IPS DF 4.7 (cell line): ENCODE results near the gene EBF3.

Experiments
- DNase-seq: peaks from one replicate; pipeline ENCODE4 v3.0.0-alpha.2; 2013; ENCODE audit warnings: low spot score; ENCODE audit errors: extremely low read depth

Gene EBF3

DNA sequence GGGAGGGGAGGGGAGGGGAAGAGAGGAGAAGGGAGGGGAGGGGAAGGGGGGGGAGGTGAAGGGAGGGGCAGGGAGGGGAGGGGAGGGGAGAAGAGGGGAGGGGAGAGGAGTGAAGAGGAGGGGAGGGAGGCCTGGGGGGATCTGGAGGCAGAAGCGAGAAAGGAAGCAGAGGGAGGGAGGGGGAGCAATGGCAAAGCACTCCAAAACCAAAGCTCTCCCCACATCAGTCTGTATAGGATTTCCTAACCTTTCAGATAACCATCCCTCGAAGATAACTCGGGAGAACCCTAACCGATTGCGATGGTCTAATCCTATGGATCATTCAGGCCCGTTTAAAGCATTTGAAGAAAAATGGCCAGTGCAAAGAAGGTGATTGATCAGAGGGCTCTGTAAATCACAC is 19.0 kb downstream of the EBF3 start:
- DNase-seq: no peak

DNA sequence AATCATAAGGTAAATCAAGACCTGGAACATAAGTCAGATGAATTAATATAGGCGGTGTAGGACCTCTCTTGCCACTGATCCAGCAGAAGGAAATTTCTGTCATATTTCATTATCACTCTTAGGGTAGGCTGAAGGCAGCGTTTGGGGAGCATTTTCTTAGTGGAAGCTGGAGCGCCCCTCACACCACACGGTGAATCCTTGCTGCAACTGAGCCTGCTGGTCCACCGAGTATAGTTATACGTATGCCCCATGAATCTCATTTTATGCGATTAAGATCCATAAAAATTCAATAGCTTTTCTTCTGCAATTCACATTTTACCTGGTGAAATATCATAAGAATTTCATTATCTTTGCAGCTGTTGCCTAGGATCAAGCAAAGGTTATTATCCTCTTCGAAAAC is 19.6 kb downstream of the EBF3 start:
- DNase-seq: no peak

DNA sequence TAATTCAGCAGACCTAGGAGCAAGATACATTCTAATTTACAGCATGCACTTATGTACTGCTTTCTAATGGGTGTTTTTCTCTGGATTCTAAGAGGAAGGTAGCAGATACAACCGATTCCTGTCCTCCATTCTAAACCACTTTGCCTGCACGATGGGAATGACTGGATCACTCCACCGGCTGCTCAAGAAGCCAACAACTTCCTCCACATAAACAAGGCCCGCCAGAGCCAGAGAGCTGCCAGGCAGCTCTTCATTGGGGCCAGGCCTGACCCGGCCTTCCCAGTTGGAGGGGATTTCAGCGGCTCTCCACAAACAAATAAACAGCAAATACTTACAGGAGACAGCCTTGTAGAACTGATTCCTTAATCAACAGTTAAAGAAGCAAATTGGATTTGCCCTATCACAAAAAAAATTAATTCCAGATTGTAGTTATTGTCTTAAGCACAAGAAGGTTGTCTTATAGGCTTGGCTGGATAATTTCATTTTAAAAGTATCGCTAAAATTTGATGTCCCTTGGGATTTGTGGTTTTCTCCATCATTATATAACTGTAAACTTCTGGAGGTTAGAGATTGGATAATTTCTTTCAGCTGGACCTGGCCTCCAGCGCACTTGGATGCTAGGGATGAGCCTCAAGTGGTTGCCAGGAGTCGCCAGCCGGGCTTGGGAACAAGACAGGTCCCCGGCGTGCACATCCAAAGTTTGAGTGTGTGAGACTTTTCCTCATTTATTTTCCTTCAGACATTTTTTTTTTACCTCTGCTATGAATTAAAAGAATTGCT is 20.9 kb downstream of the EBF3 start:
- no peak for DNase-seq

DNA sequence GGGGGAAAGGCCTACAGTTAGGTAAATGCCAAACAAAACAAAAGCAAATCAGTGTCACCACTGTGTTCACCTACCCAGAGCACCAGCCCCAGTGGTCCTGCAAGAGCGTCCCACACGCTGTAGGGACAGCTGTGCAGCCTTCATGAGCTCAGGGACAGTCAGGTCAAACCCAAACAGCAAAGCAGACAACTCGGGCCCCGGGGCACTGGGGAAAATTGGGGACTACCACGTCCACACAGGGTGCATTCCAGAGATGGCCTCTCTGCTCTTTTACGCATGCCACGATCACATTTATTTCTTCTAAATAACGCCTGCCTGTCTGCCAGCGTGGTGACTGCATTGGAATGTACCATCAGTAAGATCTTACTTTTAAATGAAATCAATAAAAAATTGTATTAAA is 21.7 kb downstream of the EBF3 start:
- DNase-seq: no peak

DNA sequence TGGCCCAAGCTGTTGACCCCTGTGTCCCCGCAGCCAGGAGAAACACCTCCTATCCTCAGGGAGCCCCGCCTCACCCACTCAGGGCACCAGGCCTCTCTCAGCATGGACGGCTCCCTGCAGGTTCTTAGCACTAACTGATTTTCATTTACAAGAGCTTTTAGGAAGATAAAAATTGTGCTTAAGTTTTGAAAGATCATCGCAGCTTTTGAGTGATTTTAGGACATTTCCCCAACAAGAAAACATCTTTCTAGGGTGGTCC is 22.1 kb downstream of the EBF3 start:
- no peak for DNase-seq

DNA sequence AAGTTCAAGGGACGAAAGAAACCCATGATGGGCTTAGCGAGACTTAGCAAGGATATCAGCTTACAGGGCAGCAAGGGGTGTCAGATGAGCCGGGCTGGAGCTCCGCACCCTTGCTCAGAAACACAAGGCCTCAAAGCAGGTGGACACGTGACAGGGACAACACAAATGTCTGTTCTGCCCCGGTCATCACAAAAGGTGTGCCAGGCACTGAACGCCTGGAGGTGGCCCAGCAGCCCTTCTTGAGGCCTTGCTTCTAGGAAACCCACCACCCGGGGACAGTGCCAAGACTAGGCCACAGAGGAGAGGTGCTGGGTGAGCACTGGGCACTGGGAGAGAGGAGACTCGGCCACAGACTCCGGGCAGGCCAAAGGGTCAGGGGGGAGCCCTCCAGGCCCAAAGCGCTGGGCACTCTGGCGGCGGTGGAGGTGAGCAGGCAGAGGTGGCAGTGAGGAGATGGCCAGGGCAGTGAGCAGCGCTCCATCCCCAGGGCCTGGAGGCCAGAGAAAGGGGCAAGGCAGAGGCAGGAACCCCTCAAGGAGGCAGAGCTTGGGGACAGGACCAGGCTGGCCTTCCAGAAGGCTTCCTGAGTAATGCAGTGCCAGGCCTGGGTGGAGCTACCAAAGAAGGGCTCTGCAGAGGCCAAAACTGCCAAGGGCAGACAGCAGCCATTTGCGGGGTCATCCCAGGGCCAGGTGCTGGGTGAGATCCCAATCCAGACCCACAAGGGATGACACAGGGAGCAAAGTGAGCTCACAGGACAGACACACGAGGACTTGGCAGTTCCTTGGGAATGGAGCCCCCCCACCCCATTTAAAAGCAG is 22.7 kb downstream of the EBF3 start:
- no peak for DNase-seq

DNA sequence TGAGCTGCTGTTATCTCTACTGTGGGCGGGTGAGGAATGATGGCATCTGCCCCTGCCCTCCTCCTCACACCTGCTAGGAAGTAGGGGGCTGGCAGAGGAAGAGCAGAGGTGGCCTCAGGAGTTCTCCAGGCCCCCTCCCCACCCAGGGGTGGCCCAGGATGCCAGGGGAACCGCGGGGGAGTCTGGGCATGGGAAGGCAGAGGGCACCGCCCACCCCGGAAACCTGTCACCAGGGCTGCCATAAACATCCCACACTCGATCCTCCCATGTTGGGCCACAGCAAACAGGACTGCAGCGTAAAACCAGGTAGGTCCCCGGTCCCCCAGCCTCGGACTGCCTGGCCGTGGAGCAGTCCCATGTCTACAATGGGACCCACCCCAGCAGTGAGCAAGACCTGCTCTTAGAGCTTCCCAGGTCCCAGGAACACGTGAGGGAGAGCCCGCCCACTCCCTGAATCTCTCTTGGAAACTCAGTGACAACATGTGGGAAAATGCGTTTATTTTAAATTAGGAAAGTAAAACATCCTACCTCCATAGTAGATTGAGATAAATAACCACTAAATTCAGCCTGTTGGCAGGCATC is 23.4 kb downstream of the EBF3 start:
- DNase-seq: no peak

DNA sequence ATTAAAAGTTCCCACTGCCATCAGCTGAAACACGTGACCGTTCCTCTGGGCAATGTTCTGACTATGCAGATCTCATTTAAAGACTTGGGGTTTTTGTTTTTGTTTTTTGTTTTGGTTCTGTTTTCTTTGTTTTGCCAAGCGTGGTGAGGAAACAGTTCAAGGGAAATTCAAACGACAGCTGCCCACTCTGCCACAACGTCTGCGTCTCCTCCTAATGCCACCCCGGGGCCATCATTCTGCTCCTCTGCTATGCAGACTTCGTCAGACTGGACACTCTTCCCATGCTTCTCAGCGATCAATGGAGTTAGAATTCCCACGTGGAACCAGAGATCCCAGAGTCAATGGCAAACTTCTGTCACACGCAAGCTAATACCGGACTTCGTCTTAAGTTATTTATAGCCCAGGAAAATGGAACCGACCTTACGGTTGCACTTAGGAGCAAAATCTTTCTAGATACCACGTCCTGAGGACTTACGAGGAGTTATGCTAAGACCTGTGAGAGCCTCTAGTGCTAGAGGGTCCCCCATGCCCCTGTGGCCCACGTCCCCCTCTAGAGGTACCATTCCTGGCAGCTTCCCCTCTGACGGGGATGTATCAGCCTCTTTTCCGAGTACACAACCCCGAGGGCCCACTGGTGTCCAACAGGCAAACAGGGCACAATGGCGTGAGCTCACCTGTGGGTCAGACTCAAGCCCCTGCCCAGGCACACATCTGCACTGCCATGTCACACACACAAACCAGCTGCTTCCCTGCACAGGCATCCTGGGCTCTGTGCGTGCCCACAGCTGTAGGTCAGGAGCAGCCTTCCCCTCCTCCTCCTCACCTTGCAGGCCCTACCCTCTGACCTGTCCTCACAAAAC is 24.4 kb downstream of the EBF3 start:
- DNase-seq: no peak

DNA sequence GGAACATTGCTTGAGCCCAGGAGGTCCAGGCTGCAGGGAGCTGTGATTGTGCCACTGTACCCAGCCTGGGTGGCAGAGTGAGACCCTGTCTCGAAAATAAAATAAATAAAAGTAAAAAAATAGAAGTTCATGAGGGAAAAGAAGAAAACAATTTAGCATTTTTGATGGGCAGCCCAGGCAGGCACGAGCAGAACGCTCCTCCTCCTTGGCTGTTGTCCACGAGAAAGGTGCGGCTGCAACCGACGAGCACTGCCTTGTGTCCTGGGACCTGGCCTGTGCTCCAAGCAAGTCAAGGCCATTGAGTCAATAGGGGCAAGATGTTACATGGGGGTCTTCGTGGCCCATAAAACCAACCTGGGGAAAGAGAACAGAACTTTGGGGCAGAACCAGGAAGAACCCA is 25.6 kb downstream of the EBF3 start:
- no peak for DNase-seq

DNA sequence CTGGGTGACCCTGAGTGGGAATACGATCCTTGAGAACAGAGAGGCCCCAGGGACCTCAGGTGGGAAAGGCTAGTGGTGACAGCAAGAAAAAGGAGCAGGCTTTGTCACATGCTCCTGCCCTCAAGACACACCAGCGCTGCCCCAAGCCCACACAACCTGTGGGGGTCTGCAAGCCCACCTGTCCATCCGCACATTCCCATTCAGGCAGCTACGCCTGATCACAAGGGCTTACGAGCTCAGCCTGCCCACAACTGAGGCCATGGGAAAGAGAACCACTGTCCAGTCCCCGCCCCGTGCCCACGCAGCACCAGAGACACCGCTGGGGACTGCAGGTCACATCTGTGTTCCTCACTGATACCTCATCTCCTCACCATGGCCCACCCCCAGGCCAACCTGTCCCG is 26.7 kb downstream of the EBF3 start:
- no peak for DNase-seq

DNA sequence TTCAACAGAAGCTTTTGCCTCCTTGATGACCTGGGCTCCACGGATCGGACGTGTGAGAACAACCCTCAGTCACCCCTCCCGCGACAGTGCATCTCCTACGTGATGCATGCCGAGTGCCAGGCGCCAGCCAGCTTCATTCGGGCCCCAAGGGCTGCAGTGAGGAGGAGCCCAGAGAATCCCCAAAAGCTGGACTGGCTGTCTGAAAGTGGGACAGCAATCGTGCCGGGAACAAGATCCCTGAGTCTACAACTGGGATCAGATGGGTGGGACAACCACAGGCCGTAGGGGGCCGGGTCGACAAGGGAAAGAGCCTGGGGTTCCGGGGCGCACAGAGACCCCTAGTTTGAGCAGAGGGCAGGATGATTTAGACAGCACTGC is 27.2 kb downstream of the EBF3 start:
- DNase-seq: no peak

DNA sequence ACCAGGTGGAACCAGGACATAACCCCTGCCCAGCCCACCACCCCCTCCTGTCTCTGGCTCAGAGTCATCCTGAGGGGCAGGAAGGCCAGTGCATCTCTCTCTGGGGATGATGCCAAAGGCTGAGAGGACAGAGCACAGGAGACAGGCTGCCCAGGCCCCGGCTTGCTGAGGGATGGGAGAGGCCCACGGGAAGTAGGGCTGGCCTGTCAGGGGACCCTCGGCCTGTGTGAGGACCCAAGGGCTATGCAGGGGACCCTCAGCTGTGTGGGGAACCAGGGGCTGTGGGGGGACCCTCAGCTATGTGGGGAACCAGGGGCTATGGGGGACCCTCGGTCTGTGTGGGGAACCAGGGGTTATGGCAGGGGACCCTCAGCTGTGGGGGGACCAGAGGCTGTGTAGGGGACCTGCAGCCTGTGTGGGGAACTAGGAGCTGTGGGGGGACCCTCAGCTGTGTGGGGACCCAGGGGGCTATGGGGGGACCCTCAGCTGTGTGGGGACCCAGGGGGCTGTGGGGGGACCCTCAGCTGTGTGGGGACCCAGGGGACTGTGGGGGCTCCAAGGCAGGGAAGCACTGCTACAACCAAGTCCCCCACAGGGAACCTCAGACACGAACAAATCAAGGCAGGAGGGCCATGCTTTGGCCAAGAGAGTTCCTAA is 27.7 kb downstream of the EBF3 start:
- DNase-seq: no peak

DNA sequence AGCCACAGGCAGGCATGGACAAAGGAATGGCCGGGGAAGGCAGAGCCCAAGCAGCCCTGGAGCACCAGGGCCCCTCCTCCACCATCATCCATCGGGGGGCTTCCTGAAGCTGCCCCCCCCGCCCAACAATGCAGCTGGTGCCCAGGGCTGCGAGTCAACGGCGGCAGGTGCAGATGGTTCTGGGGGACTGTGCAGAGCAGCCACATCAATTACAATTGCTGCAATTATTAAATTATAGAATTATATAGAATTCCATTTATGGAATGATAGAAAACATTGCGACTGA is 28.3 kb downstream of the EBF3 start:
- DNase-seq: no peak

DNA sequence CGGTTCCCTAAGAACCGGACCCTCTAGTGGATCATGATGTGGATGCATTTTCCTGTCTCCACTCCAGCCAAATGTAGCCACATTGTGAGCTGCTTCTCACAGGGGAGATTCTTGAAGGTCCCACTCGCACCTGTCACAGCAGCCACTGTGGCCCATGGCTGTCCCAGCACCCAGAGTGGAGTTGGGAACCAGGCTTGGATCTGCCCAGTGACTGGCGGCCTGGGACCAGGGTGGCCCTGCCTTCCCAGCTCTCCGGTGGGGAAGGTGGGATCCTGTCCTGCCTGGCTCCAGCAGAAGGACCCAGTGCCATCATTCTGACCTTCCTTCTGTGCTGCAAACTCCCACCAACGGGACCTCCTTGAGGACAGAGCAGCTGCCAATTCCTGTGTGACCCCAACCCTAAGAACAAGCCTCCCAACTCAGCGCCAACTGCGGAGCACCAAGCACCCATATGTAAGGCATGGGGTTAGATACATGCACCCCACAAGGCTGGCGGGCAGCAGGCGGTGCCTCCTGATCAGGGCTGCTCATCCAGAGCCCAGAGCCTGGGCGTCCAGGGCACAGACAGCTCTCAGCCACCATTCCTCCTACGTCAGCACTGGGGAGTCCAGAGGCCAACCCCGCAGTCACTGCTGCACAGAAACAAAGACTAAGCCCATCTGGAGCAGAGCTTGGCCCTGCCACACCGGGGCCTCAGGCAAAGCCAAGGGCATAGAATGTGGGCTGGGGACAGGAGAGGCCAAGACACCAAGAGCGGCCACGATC is 28.8 kb downstream of the EBF3 start:
- DNase-seq: no peak

DNA sequence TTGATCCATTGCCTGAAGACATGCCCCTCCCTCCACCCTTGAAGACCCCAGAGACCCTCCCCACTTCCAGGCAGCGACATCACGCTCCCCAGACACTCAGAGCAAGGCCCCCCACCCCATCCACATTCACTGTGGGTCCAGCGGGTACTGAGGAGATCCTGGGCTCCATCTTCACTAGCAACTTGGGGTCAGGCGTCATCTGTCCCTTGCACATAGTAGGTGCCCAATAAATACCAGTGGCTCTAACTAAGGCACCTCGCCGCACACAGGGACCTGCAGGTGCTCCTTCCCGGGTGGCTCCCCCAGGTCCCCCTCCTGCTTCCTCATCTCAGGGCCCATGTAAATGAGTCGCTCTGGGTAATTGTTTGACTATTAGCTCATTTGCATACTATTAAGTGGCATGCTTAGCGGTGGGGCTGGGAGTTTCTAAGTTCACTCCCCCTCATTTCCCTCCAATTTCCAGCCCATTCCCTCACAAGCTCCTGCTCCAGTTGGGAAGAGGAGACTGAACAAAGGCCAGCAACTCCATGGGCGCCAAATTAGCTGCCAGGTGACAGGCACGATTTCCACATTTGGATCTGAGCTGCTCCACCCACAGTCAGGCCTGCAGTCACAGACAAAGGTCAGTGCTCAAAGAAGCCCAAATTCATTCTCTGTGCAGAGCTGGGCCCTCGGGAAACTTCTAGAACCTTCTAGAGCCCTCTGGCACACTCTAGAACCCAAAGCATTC is 29.7 kb downstream of the EBF3 start:
- no peak for DNase-seq

DNA sequence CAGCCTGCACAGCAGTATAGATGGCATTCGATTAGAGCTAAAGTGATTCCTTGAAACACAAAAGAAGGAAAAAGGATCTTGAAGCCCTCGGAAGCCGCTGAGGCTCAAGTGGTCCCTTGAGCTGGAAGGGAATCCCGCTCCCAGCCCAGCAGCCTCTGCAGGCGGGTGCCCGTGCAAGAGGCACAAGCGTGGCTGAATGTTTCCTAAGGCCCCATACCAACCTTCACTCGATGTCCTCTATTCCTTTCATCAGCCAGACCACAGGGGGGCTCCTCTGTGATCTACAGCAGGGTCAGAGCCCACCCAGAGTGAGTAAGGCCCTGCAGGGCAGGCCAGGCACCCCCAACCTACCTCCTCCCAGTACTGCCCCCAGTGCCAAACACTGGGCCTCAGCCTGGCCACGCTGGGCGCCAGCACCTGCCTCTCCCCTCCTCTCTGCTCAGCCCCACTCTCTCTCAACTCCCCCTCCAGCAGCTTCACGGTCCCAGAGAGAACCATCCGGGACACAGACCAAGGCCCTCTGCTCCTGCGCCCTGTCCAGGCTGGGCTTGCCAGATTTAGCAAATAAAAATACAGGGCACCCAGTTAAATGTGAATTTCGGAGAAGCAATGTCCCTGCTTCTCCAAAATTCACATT is 30.5 kb downstream of the EBF3 start:
- no peak for DNase-seq

DNA sequence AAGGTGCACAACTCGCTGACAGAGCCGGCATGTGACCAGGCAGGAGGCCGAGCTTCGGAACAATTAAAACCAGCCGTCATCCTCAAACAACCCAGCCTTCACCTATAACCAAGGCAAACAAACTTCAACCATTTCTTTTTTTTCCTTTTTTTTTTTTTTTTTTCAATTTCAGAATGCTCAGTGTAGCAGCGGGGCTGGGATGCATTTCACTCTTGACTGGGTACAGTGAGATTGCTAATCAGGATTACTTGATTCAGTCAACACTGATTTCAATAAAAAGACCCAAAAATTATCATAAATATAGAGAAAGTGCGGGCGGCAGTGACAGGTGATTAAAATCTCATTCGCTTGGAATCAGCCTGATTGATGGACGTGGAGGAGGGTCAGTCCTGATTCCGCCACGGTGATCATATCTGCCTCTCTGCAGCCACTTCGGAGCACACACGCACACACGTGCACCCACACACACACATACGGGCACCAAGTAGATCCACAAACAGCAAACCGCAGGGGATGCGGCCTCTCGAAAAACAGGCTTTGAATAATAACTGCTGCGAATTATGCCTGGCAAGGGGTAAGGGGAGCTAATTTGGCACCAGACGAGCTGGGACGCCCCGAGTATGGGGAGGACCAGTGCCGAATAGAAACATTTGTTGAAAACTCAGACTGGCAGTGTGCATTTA is 31.2 kb downstream of the EBF3 start:
- no peak for DNase-seq

DNA sequence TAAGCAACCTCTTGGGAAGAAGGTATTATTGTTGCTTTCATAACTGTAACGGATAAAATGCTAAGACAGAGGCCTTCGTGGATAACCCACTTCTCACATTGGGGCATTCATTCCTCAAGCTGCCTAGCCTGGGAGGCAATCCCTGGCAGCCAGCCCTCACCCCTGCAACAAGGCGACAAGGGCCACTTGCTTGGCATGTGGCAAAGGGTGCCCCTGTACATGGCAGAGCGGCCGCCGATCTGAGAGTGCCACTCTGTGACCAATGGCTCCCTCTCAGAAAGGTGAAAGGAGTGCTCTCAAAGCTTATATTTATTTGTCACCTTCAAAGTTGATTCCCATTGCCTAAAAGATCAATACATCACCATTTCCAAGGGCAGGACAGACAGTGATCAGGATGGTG is 31.9 kb downstream of the EBF3 start:
- DNase-seq: no peak
